ENCODE data around the gene G6PC3. TPM values are rescaled to one million over a fixed set of nuclear protein-coding genes. Genes with fewer than 3 reads are reported as not detected.

G6PC3 gene
- total RNA-seq, 1 experiment from 2014 or later: 105 TPM

DNA sequence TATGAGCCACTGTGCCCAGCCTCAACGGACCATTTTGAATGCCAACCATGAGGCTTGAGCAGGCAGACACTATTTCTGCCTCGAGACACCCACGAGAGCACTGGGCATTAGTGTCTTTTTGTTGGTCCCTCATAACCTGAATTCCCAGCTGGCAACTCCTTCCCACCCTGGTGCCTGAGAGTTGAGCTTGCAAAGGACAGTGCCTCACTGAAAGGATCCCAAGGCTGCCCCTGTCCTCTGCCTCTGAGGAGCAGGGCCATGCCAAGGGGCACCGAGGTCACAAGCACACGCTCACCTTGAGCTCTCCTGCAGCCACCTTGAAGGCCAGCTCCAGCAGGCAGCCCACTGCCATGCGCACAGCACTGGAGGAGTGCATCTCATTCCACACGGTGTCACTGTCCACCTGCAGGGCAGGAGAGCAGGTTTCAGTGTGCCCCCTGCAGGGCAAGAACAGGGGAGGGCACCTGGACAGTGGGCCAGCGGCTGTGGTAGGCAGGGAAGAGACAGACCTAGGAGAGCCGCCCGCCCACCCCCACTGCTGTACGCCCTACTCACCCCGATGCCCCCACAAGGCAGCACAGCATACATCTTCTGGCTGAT lies 12.8 kb downstream of the G6PC3 start:
- Histone ChIP-seq H3K27me3 (ENCODE audit: insufficient read depth, low read length) (no peaks in the 10 kb centered on the region), H2AFZ (ENCODE audit: low read length) (no peak overlapping the region), H3K4me1 (ENCODE audit: insufficient read depth, low read length) (no peaks in the 10 kb centered on the region), H4K5ac (ENCODE audit: insufficient read length, low read depth, low read length) (no peak overlapping the region), H3K27ac (ENCODE audit: insufficient read length, low read depth, low read length) (no peak overlapping the region), H3K56ac (ENCODE audit: insufficient read length, low read depth, low read length) (no peak overlapping the region), H3K23me2 (ENCODE audit: insufficient read length, low read depth, low read length, poor library complexity, severe bottlenecking) (peaks cover 6% of the 10 kb centered on the region), H3K14ac (ENCODE audit: insufficient read depth, low read length) (no peak overlapping the region), H2BK5ac (ENCODE audit: insufficient read length, low read length) (no peak overlapping the region), H3K79me2 (ENCODE audit: insufficient read depth, low read length) (no peaks in the 10 kb centered on the region), H3K23ac (ENCODE audit: insufficient read length, low read depth, low read length) (no peak overlapping the region), H2AK5ac (ENCODE audit: insufficient read length, low read length) (no peak overlapping the region), H3K79me1 (ENCODE audit: insufficient read depth, low read depth, low read length, poor library complexity, severe bottlenecking) (no peaks in the 10 kb centered on the region), H3K18ac (ENCODE audit: insufficient read length, low read depth, low read length) (no peak overlapping the region), H2BK20ac (ENCODE audit: low read depth, low read length, poor library complexity, severe bottlenecking) (no peak overlapping the region), H3K9me3 (ENCODE audit: control insufficient read depth, low read depth, low read length) (no peaks in the 10 kb centered on the region), H3K4ac (ENCODE audit: low read depth, low read length) (no peak overlapping the region), H3K9ac (ENCODE audit: extremely low read depth, insufficient read length, low read length) (no peak overlapping the region), H4K91ac (ENCODE audit: insufficient read length, low read depth, low read length) (no peak overlapping the region), H3K4me2 (ENCODE audit: insufficient read depth, insufficient read length, low read length) (no peak overlapping the region), H3T11ph (ENCODE audit: low read length) (no peak overlapping the region), H2BK15ac (ENCODE audit: low read depth, low read length) (no peak overlapping the region), H2BK12ac (ENCODE audit: insufficient read length, low read depth, low read length) (no peak overlapping the region), H2BK120ac (ENCODE audit: low read depth, low read length, poor library complexity, severe bottlenecking) (no peak overlapping the region), H4K20me1 (ENCODE audit: control insufficient read depth, insufficient read depth, insufficient read length) (no peaks in the 10 kb centered on the region), H4K8ac (replicated peaks; ENCODE audit: insufficient read length, low read depth, low read length) (no peak overlapping the region)
- DNase-seq: peak; percentile 59
- H3K36me3 Mint-ChIP-seq (ENCODE audit: insufficient read depth in 1 of 3, low read depth in 3 of 3): peaks cover 27 to 63% (median 61%) of the 10 kb centered on the region in 3 experiments; a peak in 6 of 7 replicates
- H3K27me3 Mint-ChIP-seq (ENCODE audit: low read depth): peaks cover 3% of the 10 kb centered on the region
- H3K9me3 Mint-ChIP-seq: no peaks in the 10 kb centered on the region
- WGBS (ENCODE audit: extremely low coverage, insufficient read length, low lambda C conversion rate): no CpG with 5 or more reads among the region's 12 CpGs
- H3K4me1 Mint-ChIP-seq: peaks cover 33 to 41% of the 10 kb centered on the region in 2 experiments
- 0 out of 7 replicates have a peak overlapping the region, but pooled peaks of 1 of the 3 experiments have one; percentile 49 for H3K27ac Mint-ChIP-seq
- TF ChIP-seq CTCF (conservative IDR thresholded peaks at IDR 0.05): peak; percentile 45; the same call in 2 of the 3 replicates
- no peak overlapping the region for H3K4me3 Mint-ChIP-seq

Data from H9 (cell line).